GM23248 (cell line): ENCODE results near the gene TMEM217.

ENCODE experiments used
- EZH2 ChIP-seq: fragments of 200-600 bp; sonication (generic); IDR thresholded peaks from 2 replicates; pipeline ENCODE4 v1.6.1; 2018; ENCODE audit warnings: antibody characterized with exemption, mild to moderate bottlenecking; ENCODE audit not compliant: insufficient read depth, poor library complexity, severe bottlenecking
- EZH2phosphoT487 ChIP-seq: fragments of 200-600 bp; sonication (generic); IDR thresholded peaks from 2 replicates; pipeline ENCODE4 v1.6.1; 2018; ENCODE audit warnings: antibody characterized with exemption, moderate library complexity, mild to moderate bottlenecking, low read depth; ENCODE audit not compliant: insufficient read depth

DNA sequence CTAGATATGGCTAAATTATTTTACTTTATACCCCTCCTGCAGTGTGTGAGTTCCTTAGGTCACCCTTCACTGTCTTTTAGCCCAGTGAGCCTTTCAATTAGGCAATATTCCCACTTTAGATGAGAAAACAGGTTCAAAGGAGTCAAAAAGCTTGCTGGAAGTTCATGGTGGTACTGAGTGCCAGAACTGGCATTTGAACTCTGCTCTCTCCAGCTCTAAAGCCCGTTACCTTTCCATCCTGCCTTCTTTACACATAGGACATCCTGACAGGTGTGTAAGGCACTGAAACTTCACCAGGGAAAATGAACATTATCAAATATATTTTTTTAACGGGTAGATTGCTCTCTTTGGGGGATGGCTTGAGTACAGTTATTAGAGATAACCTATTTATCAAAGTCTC, 11.2 kb upstream of the TMEM217 start:
- TF ChIP-seq EZH2 (no peak), EZH2phosphoT487 (no peak)
